Central memory CD8-positive, alpha-beta T cell (primary cell): Measurements from ENCODE around the gene SYNC.

Experiments used
- ATAC-seq: fragments of 150-1000 bp; cut with Tn5 transposase; replicated peaks from 2 replicates; pipeline ENCODE4 v1.10.0; 2022; ENCODE audit warnings: mild to moderate bottlenecking, moderate FRiP score, moderate number of reproducible peaks; ENCODE audit not compliant: poor library complexity, severe bottlenecking; ENCODE audit errors: extremely low read depth
- DNase-seq, 2 donors: peaks; one replicate each; pipeline ENCODE4 v3.0.0; 2021; ENCODE audit warnings: low spot score in 2 of 2
- H3K27ac Mint-ChIP-seq: one replicate; pipeline ENCODE4 v1.8.0; 2022; ENCODE audit warnings: low read depth, mild to moderate bottlenecking, moderate library complexity, mixed read lengths
- H3K27me3 Mint-ChIP-seq: one replicate; pipeline ENCODE4 v1.8.0; 2022; ENCODE audit warnings: mixed read lengths
- H3K36me3 Mint-ChIP-seq: one replicate; pipeline ENCODE4 v1.8.0; 2022; ENCODE audit warnings: mild to moderate bottlenecking, moderate library complexity, mixed read lengths; ENCODE audit not compliant: insufficient read depth
- H3K4me1 Mint-ChIP-seq: one replicate; pipeline ENCODE4 v1.8.0; 2022; ENCODE audit warnings: mixed read lengths
- H3K4me3 Mint-ChIP-seq: one replicate; pipeline ENCODE4 v1.8.0; 2022; ENCODE audit warnings: mild to moderate bottlenecking, moderate library complexity, mixed read lengths
- H3K9me3 Mint-ChIP-seq: one replicate; pipeline ENCODE4 v1.8.0; 2022; ENCODE audit warnings: mixed read lengths

The SYNC gene

DNA sequence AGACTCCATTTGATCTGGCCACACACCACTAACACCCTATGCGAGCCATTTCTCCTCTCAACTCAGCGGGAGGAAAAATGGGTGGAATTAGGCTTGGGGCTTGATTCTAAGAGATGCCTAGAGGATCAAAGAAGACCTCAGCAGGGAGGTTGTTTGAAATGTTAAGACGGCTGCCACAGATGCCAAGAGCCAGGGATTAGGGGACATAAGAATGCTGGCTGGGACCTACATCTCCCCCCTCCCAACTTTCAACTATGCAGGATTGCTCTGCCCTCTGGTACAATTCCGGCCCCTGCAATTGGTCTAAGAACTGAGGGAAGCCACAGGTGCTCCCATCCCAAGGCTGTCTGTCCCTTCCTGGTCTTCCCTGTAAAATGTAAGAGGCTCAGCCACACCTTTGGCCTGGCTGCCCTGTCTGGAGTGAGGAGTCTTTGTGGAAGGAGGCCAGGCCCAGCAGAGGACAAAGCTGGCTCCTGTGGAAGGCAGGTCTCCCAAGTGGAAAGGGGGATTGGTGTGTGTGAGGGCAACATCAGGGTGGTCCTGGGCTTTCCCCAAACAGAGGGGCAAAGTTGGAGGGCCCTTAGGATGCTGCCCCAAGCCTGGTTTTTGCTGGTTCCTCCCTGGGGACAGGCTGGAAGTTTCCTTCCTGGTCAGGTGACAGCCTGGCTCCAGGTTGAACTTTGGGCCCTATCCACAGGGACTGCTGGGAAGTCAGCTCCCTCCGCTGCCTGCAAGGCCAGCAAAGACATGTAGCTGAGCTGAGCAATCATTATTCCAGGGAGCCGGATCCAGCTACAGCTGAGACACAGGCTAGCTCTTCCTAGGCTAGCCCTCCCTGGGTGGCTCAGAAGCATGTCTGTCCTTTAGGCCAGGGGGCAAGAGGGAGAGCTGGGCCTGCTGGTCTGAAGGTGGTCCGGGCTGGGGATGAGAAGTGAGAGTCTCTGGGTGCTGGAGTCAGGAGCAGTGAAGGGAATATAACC, 34.5 kb upstream of the SYNC start:
- Mint-ChIP-seq H3K9me3 (no peaks in the 10 kb centered on the region), H3K27me3 (no peaks in the 10 kb centered on the region), H3K36me3 (peaks cover 2% of the 10 kb centered on the region), H3K4me1 (no peaks in the 10 kb centered on the region), H3K27ac (no peak overlapping the region), H3K4me3 (no peak overlapping the region)
- ATAC-seq (no peak), DNase-seq (no peak)

- ATAC-seq (no peak), DNase-seq (no peak)
- H3K9me3 Mint-ChIP-seq: no peaks in the 10 kb centered on the region
- H3K4me1 Mint-ChIP-seq: peaks cover 11% of the 10 kb centered on the region
- H3K27ac Mint-ChIP-seq: no peak overlapping the region
- H3K27me3 Mint-ChIP-seq: no peaks in the 10 kb centered on the region
- peaks cover 2% of the 10 kb centered on the region for H3K36me3 Mint-ChIP-seq
- no peak overlapping the region for H3K4me3 Mint-ChIP-seq
Measured at GRCh38 chr1:32733582-32734321, 31.2 kb upstream of the SYNC start.

DNA sequence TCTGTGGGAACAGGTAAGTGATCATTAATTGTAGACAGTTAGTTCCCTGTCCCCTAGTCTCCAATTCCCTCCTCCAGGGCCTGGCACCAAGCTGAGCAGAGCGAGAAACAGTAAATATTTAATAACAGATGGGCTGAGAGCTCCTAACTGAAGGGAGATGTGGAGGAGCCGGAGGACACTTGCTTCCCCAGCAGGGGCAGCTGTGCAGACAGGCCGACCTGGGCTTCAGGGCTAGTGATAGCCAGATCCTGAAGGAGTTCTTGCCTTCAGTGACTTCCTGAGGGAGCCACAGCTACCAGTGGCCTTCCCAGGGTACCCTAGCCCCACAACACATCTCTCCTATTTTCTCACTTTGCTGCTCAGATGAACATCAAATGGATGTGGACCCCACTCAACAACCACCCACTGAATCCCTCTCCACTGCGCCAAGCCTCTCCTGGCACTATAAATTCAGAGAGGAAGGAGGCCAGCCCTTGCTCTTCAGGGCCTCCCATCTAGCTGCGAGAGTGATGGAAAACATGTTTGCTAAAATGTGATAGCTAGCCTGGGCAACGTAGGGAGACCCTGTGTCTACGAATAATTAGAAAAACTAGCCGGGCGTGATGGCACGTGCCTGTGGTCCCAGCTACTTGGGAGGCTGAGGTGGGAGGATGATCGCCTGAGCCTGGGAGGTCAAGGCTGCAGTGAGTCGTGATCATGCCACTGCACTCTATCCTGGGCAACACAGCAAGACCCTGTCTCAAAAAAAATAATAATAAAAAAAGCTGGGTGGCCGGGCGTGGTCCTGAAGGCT, 26.9 kb upstream of the SYNC start:
- Mint-ChIP-seq H3K27me3 (no peaks in the 10 kb centered on the region), H3K4me3 (no peak overlapping the region), H3K36me3 (no peaks in the 10 kb centered on the region), H3K27ac (no peak overlapping the region), H3K4me1 (peaks cover 19% of the 10 kb centered on the region), H3K9me3 (no peaks in the 10 kb centered on the region)
- no peak for ATAC-seq
- no peak for DNase-seq

DNA sequence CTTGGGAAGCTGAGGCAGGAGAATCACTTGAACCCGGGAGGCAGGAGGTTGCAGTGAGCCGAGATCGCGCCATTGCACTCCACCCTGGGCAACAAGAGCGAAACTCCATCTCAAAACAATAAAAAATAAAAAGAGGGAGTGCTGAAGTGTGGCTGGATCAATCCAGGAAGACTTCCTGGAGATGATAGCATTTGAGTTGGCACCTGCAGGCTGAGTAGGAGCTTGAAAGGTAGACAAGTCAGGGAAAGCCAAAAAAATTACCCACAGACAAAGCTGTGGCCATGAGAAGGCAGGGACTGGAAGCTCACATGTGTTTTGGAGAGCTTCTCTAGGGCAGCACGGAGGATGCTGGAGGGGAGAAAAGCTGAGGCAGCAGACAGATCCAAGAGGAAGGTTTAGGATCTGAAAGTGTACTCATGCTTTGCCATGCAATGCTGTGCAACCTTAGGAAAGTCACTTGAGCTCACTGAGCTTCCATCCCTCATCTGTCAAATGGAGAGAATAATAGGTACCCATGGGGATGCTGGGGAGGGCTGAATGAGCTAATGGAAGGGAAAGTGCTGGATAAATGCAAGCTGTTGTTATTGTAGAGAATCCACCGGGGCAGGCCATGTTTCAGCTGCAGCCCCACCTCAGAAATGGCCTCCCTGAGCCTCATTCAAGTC, 26.0 kb upstream of the SYNC start:
- no peaks in the 10 kb centered on the region for H3K36me3 Mint-ChIP-seq
- no peaks in the 10 kb centered on the region for H3K9me3 Mint-ChIP-seq
- H3K4me1 Mint-ChIP-seq: peaks cover 20% of the 10 kb centered on the region
- no peak for ATAC-seq
- no peaks in the 10 kb centered on the region for H3K27me3 Mint-ChIP-seq
- no peak for DNase-seq
- H3K4me3 Mint-ChIP-seq: no peak overlapping the region
- no peak overlapping the region for H3K27ac Mint-ChIP-seq

- Mint-ChIP-seq H3K36me3 (no peaks in the 10 kb centered on the region), H3K4me3 (no peak overlapping the region), H3K9me3 (no peaks in the 10 kb centered on the region), H3K4me1 (peaks cover 20% of the 10 kb centered on the region), H3K27me3 (no peaks in the 10 kb centered on the region), H3K27ac (no peak overlapping the region)
- ATAC-seq (no peak), DNase-seq (no peak)
Measured at GRCh38 chr1:32727876-32728275, 25.3 kb upstream of the SYNC start.

DNA sequence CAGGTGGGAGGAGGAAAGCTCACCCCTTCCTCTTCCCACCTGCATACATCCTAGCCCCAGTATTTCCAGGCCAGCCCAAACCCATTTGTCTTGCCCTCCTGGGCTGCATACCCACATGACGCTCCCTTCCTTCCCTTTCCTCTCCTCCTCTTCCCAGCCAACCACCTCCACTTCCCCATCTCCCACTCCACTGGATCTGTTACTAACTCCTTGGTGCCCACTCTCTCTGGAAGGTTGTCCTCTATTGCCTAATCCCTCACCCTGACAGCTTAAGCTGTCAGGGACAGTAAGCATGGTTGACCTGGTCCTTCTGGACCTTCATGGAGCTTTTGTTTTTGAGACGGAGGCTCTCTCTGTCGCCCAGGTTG, 23.0 kb upstream of the SYNC start:
- peaks cover 14% of the 10 kb centered on the region for H3K27me3 Mint-ChIP-seq

GRCh38 chr1:32724678-32725614, 22.4 kb upstream of the SYNC start:
- peaks cover 14% of the 10 kb centered on the region for H3K27me3 Mint-ChIP-seq
- DNase-seq (no peak), ATAC-seq (no peak)
- H3K27ac Mint-ChIP-seq: no peak overlapping the region
- H3K36me3 Mint-ChIP-seq: no peaks in the 10 kb centered on the region
- H3K4me1 Mint-ChIP-seq: peaks cover 10% of the 10 kb centered on the region
- H3K4me3 Mint-ChIP-seq: no peak overlapping the region
- no peaks in the 10 kb centered on the region for H3K9me3 Mint-ChIP-seq

More for the DNA sequence above, 23.0 kb upstream of the SYNC start:
- no peak overlapping the region for H3K27ac Mint-ChIP-seq
- ATAC-seq (no peak), DNase-seq (no peak)
- no peaks in the 10 kb centered on the region for H3K9me3 Mint-ChIP-seq
- H3K4me3 Mint-ChIP-seq: no peak overlapping the region
- no peaks in the 10 kb centered on the region for H3K36me3 Mint-ChIP-seq
- peaks cover 10% of the 10 kb centered on the region for H3K4me1 Mint-ChIP-seq

- Mint-ChIP-seq H3K4me1 (peaks cover 13% of the 10 kb centered on the region), H3K4me3 (no peak overlapping the region), H3K9me3 (no peaks in the 10 kb centered on the region), H3K27ac (no peak overlapping the region), H3K27me3 (peaks cover 14% of the 10 kb centered on the region), H3K36me3 (peaks cover 3% of the 10 kb centered on the region)
- ATAC-seq (no peak), DNase-seq (no peak)
Measured at GRCh38 chr1:32719681-32720275, 17.2 kb upstream of the SYNC start.

- ATAC-seq (no peak), DNase-seq (no peak)
- peaks cover 14% of the 10 kb centered on the region for H3K27me3 Mint-ChIP-seq
- H3K9me3 Mint-ChIP-seq: no peaks in the 10 kb centered on the region
- no peak overlapping the region for H3K4me3 Mint-ChIP-seq
- H3K27ac Mint-ChIP-seq: no peak overlapping the region
- H3K4me1 Mint-ChIP-seq: peaks cover 8% of the 10 kb centered on the region
- peaks cover 3% of the 10 kb centered on the region for H3K36me3 Mint-ChIP-seq
Measured at GRCh38 chr1:32718527-32718926, 16.0 kb upstream of the SYNC start.

GRCh38 chr1:32718036-32718435, 15.5 kb upstream of the SYNC start:
- ATAC-seq: no peak
- no peak for DNase-seq
- Mint-ChIP-seq H3K27ac (no peak overlapping the region), H3K4me3 (no peak overlapping the region), H3K36me3 (peaks cover 3% of the 10 kb centered on the region), H3K4me1 (peaks cover 8% of the 10 kb centered on the region), H3K27me3 (peaks cover 14% of the 10 kb centered on the region), H3K9me3 (no peaks in the 10 kb centered on the region)

DNA sequence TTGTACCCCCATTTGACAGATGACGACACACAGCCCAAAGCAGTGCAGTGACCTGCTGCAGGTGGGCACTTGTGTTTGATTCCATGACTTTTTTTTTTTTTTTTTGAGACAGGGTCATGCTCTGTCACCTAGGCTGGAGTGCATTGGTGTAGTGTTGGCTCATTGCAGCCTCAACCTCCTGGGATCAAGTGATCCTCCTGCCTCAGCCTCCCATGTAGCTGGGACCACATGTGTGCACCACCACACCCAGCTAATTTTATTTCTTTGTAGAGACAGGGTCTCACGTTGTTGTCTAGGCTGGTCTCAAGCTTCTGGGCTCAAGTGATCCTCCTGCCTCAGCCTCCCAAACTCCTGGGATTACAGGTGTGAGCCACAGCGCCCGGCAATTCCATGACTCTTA, 14.9 kb upstream of the SYNC start:
- DNase-seq: no peak
- no peak for ATAC-seq
- H3K4me1 Mint-ChIP-seq: peaks cover 8% of the 10 kb centered on the region
- peaks cover 3% of the 10 kb centered on the region for H3K36me3 Mint-ChIP-seq
- H3K27me3 Mint-ChIP-seq: peaks cover 14% of the 10 kb centered on the region
- no peak overlapping the region for H3K4me3 Mint-ChIP-seq
- no peak overlapping the region for H3K27ac Mint-ChIP-seq
- H3K9me3 Mint-ChIP-seq: no peaks in the 10 kb centered on the region
